B cell (primary cell): Measurements from ENCODE around the gene SLC9A3. TPM values are rescaled to one million over a fixed set of nuclear protein-coding genes. Genes with fewer than 3 reads are reported as not detected.

Source experiments
- ATAC-seq: fragments of 200-7000 bp; cut with Tn5 transposase; one replicate; pipeline ENCODE4 v1.10.0; 2021; ENCODE audit warnings: low read depth, mild to moderate bottlenecking, moderate number of reproducible peaks, moderate library complexity
- CTCF ChIA-PET: fragments of 350-600 bp; sonication (Branson Sonifier 250); formaldehyde crosslinking; loops from one replicate; lab custom pipeline; 2021; ENCODE audit warnings: antibody characterized with exemption, inconsistent platforms; lab: Charles Lee
- POLR2A ChIA-PET: fragments of 350-600 bp; sonication (Branson Sonifier 250); formaldehyde crosslinking; loops from one replicate; lab custom pipeline; 2021; ENCODE audit warnings: antibody characterized with exemption; lab: Charles Lee
- DNase-seq: peaks from one replicate; pipeline ENCODE4 v3.0.0; 2013
- H2AFZ ChIP-seq: 2 replicates; pipeline ENCODE4 v1.6.1; 2012; ENCODE audit warnings: mild to moderate bottlenecking, low read depth, low read length; ENCODE audit not compliant: insufficient read depth, poor library complexity, severe bottlenecking
- H3K27ac ChIP-seq, 2 donors: 1 replicate in 1 of 2; 2 replicates in 1 of 2; pipeline ENCODE4 v1.5.1; 2012 to 2013; ENCODE audit warnings: low read length in 2 of 2, mild to moderate bottlenecking in 2 of 2, moderate library complexity in 1 of 2
- H3K27me3 ChIP-seq, 4 experiments: fragments of 200-600 bp in 1 of 4; sonication (generic) in 1 of 4; replicated peaks in 1 of 4; 1 replicate in 2 of 4; 2 replicates in 2 of 4; pipeline versions ENCODE4 v1.6.1 to v1.7.0; 2013 to 2016; ENCODE audit warnings: low read length in 3 of 4, mild to moderate bottlenecking in 2 of 4, mixed read lengths in 1 of 4, moderate library complexity in 1 of 4; ENCODE audit not compliant: insufficient read depth in 4 of 4, control insufficient read depth in 3 of 4; ENCODE audit errors: control extremely low read depth in 1 of 4
- H3K36me3 ChIP-seq, 2 experiments: replicated peaks in 1 of 2; 1 replicate in 1 of 2; 2 replicates in 1 of 2; pipeline versions ENCODE4 v1.6.1 to v1.7.1; 2013; ENCODE audit warnings: low read length in 1 of 2; ENCODE audit not compliant: insufficient read depth in 2 of 2, control insufficient read depth in 1 of 2; ENCODE audit errors: control extremely low read depth in 1 of 2, extremely low read depth in 1 of 2
- H3K4me1 ChIP-seq, 2 donors: fragments of 200-600 bp in 1 of 2; sonication (generic) in 1 of 2; 1 replicate in 1 of 2; 2 replicates in 1 of 2; pipeline versions ENCODE4 v1.5.1 to v1.6.1; 2013 to 2017; ENCODE audit warnings: low read length in 2 of 2; ENCODE audit not compliant: control insufficient read depth in 2 of 2, insufficient read depth in 2 of 2
- H3K4me2 ChIP-seq: replicated peaks from 2 replicates; pipeline ENCODE3; 2012; ENCODE audit warnings: mild to moderate bottlenecking, low read depth, low read length; ENCODE audit not compliant: poor library complexity, severe bottlenecking
- H3K4me3 ChIP-seq, 5 experiments: fragments of 200-600 bp in 1 of 5; sonication (generic) in 1 of 5; 1 replicate in 3 of 5; 2 replicates in 2 of 5; pipeline versions ENCODE4 v1.5.1 to v1.7.0; 2011 to 2016; ENCODE audit warnings: low read length in 4 of 5, mild to moderate bottlenecking in 4 of 5, low read depth in 2 of 5, control low read depth in 1 of 5, moderate library complexity in 1 of 5; ENCODE audit not compliant: insufficient read depth in 1 of 5; ENCODE audit errors: control extremely low read depth in 1 of 5, extremely low read depth in 1 of 5
- H3K79me2 ChIP-seq: fragments of 200-600 bp; sonication (generic); one replicate; pipeline ENCODE4 v1.6.0; 2016; ENCODE audit warnings: low read length; ENCODE audit not compliant: control insufficient read depth, insufficient read depth
- H3K9ac ChIP-seq: fragments of 200-600 bp; sonication (generic); 2 replicates; pipeline ENCODE4 v1.6.1; 2017; ENCODE audit warnings: mild to moderate bottlenecking, low read length, moderate library complexity
- H3K9me3 ChIP-seq, 3 donors: one replicate each; pipeline versions ENCODE4 v1.6.1 to v1.7.1; 2013; ENCODE audit warnings: low read length in 2 of 3; ENCODE audit not compliant: control insufficient read depth in 2 of 3, insufficient read depth in 1 of 3; ENCODE audit errors: control extremely low read depth in 1 of 3
- H4K20me1 ChIP-seq: 2 replicates; pipeline ENCODE4 v1.6.0; 2012; ENCODE audit warnings: mild to moderate bottlenecking, low read length; ENCODE audit not compliant: insufficient read depth, control insufficient read depth, poor library complexity, severe bottlenecking
- H3K27ac Mint-ChIP-seq: one replicate; pipeline ENCODE4 v1.8.0; 2021; ENCODE audit warnings: mixed read lengths
- H3K27me3 Mint-ChIP-seq: one replicate; pipeline ENCODE4 v1.8.0; 2021; ENCODE audit warnings: mixed read lengths
- H3K4me1 Mint-ChIP-seq: one replicate; pipeline ENCODE4 v1.8.0; 2021; ENCODE audit warnings: mixed read lengths
- H3K4me3 Mint-ChIP-seq: one replicate; pipeline ENCODE4 v1.8.0; 2021; ENCODE audit warnings: mixed read lengths
- H3K9me3 Mint-ChIP-seq: one replicate; pipeline ENCODE4 v1.8.0; 2022; ENCODE audit warnings: mixed read lengths; ENCODE audit not compliant: insufficient read depth
- CTCF ChIP-seq: fragments of 200-600 bp; IDR thresholded peaks from one replicate; pipeline ENCODE4 v1.8.0; 2022; ENCODE audit warnings: antibody characterized with exemption, mild to moderate bottlenecking
- EZH2 ChIP-seq: IDR thresholded peaks from 2 replicates; pipeline ENCODE4 v1.6.1; 2012; ENCODE audit warnings: borderline replicate concordance, low read depth, mild to moderate bottlenecking, moderate library complexity, low read length; ENCODE audit not compliant: insufficient read depth, poor library complexity, severe bottlenecking
- WGBS: methylation state at CpG from one replicate; pipeline ENCODE4 v1.1.5; 2013; ENCODE audit warnings: missing lambda C conversion rate; ENCODE audit not compliant: insufficient coverage; 5-methylcytosine and 5-hydroxymethylcytosine counted together
- intact Hi-C: fragments of 100-400 bp; cut with micrococcal nuclease; formaldehyde crosslinking; loops from one replicate; pipeline ENCODE4 v1.10.0; 2022
- polyA plus RNA-seq: library from polyadenylated mRNA; depleted of rRNA; stranded (reverse); fragments of >200 nt; gene quantifications from 2 replicates; pipeline ENCODE4 v1.2.3, GENCODE V29; 2012
- total RNA-seq, 2 donors: library from RNA; stranded (reverse); fragments of 120-200 nt in 1 of 2; gene quantifications; 1 replicate in 1 of 2; 2 replicates in 1 of 2; pipeline versions ENCODE4 v1.2.3 to v1.2.4, GENCODE V29; 2013 to 2022

The SLC9A3 gene
- total and polyA plus RNA-seq, 2 donors (not counting 1 experiment from before 2014, with no cell fraction given) = 0.84 to 2.0 TPM

- Histone ChIP-seq H3K9ac (no peak overlapping the region), H3K4me1 (no peaks in the 10 kb centered on the region), H3K27me3 (peaks cover 0 to 10% (median 0%) of the 10 kb centered on the region in 4 experiments), H3K79me2 (no peaks in the 10 kb centered on the region), H3K4me3 (no peak overlapping the region), H3K4me2 (no peak overlapping the region), H3K9me3 (no peaks in the 10 kb centered on the region), H3K27ac (no peak overlapping the region), H3K36me3 (no peaks in the 10 kb centered on the region), H2AFZ (no peak overlapping the region), H4K20me1 (no peaks in the 10 kb centered on the region)
- ATAC-seq = no peak
- TF ChIP-seq EZH2 (no peak), CTCF (no peak)
- POLR2A ChIA-PET = no interaction called here
- WGBS = 94% methylated on average over 27 of the region's 27 CpGs
- CTCF ChIA-PET = interaction anchor here (1.2 kb wide), 1 partner anchor 118 kb away, joined by 4 read pairs; no protein-coding TSS in a partner anchor
- no peak for DNase-seq
- Mint-ChIP-seq H3K27ac (no peak overlapping the region), H3K4me3 (no peak overlapping the region), H3K9me3 (no peaks in the 10 kb centered on the region), H3K27me3 (peaks cover 8% of the 10 kb centered on the region), H3K4me1 (no peaks in the 10 kb centered on the region)
- intact Hi-C loops = no loop called here
These were observed 89.0 kb downstream of the SLC9A3 start for GRCh38 chr5:435156-435790.

GRCh38 chr5:434443-435146 lies 89.7 kb downstream of the SLC9A3 start:
- H3K27me3 Mint-ChIP-seq = peaks cover 12% of the 10 kb centered on the region
- H4K20me1 ChIP-seq = no peaks in the 10 kb centered on the region
- no peaks in the 10 kb centered on the region for H3K9me3 ChIP-seq
- 94% methylated on average over 23 of the region's 26 CpGs for WGBS
- TF ChIP-seq CTCF (no peak), EZH2 (no peak)
- no peaks in the 10 kb centered on the region for H3K79me2 ChIP-seq
- CTCF ChIA-PET = interaction anchor here (1.2 kb wide), 1 partner anchor 118 kb away, joined by 4 read pairs; no protein-coding TSS in a partner anchor
- no peak overlapping the region for H3K4me3 ChIP-seq
- no peaks in the 10 kb centered on the region for H3K4me1 ChIP-seq
- no peak overlapping the region for H3K27ac ChIP-seq
- peaks cover 0 to 10% (median 0%) of the 10 kb centered on the region in 4 experiments for H3K27me3 ChIP-seq
- intact Hi-C loops = no loop called here
- DNase-seq = no peak
- H2AFZ ChIP-seq = no peak overlapping the region
- no peak overlapping the region for H3K4me2 ChIP-seq
- H3K9ac ChIP-seq = no peak overlapping the region
- H3K9me3 Mint-ChIP-seq = no peaks in the 10 kb centered on the region
- ATAC-seq = no peak
- POLR2A ChIA-PET = no interaction called here
- no peaks in the 10 kb centered on the region for H3K36me3 ChIP-seq
- H3K4me3 Mint-ChIP-seq = no peak overlapping the region
- no peaks in the 10 kb centered on the region for H3K4me1 Mint-ChIP-seq
- no peak overlapping the region for H3K27ac Mint-ChIP-seq
